SHP77 treated with DMSO at 0.1 percent for 48 hours (cell line): ENCODE data around the gene PHOSPHO1.
"Not testable (repeated sequence)": the region's sequence is repeated elsewhere in the genome, so short reads cannot be mapped to it uniquely, and the experiment has no call there.

Experiments
- DNase-seq: peaks from one replicate; lab custom pipeline; 2025; lab: John Stamatoyannopoulos, UW

The PHOSPHO1 gene

DNA sequence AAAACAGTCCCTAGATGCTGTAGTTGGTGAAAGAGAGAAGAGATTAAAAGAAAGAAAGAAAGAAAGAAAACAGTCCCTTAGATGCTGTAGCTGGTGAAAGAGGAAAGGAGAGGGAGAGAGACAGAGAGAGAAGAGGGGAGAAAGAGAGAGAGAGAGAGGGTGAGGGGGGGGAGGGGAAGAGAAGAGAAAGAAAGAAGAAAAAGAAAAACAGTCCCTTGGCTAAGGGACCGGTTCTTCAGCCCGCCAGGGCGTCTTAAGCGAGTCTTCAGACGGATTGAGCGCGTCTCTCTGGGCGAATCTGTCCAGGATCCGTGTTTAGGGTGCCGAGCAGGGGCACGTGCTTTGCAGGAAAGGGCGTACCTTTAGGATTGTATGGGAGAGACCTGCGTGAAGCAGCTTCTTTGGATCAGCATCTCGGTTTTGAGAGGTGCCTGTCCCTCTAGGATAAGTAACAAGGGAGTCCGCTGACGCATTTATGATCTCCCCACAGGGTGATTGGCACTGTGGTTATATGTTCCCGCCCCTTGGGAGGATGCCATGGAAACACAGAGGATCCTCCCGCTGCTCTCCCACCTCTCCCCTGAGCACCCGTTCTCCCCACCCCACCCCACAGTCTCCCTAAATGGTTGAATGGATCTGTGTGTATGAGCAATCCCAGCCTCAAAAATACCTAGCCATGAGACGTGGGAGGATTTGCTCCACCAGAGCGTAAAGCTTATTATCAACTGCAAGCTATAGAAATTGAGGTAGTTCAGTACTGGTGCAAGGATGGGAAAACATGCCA, 36.9 kb downstream of the PHOSPHO1 start:
- no peak for DNase-seq

- DNase-seq = peak; percentile 94
Measured at GRCh38 chr17:49191917-49192741, 38.5 kb downstream of the PHOSPHO1 start.

- DNase-seq = peak; percentile 94
Measured at GRCh38 chr17:49191409-49191916, 39.1 kb downstream of the PHOSPHO1 start.

DNA sequence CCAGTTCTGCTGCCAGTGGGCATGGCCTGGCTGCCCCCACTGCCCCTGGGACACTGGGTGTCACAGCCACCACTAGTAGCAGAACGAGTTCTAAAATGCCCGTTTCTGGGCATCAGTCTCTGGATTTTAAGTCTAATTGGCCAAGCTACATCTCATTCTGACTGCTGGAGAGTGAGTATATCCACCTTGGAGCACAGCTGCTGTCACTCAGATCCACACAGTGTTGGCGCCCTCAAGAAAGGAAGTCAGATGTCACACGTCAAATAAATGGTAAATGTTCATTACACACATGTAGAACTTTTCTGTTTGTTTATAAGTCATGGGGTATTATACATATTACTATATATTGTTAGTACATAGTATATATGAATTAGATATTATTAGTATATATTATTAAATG, 39.7 kb downstream of the PHOSPHO1 start:
- peak; percentile 18 for DNase-seq

DNA sequence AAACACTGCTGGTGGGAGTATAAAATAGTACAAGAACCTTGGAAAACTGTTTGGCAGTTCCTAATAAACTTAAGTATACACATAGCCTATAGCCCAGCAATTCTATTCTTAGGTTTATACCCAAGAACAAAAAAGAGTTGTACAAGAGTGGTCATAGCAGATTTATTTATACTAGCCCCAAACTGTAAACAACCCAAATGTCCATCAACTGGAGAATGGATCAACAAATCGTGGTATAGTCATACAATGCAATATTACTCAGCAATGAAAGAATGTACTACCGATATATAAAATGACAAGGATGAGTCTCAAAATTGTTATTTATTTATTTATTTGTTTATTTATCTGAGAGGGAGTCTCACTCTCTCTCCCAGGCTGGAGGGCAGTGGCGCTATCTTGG, 43.3 kb downstream of the PHOSPHO1 start:
- no peak for DNase-seq

GRCh38 chr17:49185381-49185780, 45.2 kb downstream of the PHOSPHO1 start:
- not testable (repeated sequence) for DNase-seq

DNA sequence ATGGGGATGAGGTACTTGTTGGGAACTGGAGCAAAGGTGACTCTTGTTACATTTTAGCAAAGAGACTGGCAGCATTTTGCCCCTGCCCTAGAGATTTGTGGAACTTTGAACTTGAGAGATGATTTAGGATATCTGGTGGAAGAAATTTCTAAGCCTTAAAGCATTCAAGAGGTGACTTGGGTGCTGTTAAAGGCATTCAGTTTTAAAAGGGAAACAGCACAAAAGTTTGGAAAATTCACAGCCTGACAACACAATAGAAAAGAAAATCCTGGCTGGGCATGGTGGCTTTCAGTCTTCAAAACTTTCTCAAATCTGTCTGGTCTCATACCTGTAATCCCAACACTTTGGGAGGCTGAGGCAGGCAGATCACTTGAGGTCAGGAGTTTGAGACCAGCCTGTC, 46.1 kb downstream of the PHOSPHO1 start:
- not testable (repeated sequence) for DNase-seq

DNA sequence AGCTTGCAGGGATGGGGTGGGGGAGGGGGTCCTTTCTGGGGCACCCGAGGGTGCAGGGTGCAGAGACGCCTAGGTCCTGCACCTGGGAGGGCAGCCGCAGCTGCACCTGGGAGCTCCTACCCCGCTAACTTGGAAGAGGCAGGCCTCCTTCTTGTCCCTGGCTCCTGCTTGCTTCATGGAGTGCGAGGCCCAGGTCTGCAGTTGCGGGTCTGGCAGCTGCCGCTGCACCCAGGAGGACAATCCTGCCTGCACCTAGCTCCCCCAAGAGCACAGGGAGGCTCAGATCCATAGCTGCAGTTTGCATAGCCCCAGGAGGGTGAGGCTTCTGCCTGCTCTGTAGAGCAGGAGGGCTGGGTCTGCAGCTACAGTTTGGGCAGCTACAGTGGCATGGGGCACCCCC, 46.8 kb downstream of the PHOSPHO1 start:
- DNase-seq = no peak

DNA sequence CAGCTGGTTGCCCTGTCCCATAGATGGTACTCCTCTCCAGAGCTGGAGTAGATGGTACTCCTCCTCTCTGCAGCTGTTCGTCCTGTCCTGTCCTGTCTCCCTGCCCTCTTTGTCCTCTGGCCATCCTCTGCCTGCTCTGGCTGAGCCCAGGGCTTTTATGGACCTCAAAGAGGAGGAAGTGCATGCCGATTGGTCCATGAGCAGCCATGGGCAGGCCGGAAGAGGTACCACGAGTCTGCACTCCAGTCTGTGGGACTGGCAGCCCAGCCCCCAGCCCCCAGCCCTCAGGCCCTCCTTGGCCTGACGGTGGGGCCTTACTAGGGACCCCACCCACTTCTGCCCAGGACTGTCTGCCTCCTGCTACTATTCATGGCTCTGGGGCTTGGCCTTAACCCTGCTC, 47.2 kb downstream of the PHOSPHO1 start:
- no peak for DNase-seq

GRCh38 chr17:49180998-49181635, 49.5 kb downstream of the PHOSPHO1 start:
- no peak for DNase-seq

GRCh38 chr17:49180303-49180702, 50.3 kb downstream of the PHOSPHO1 start:
- peak; percentile 55 for DNase-seq

DNA sequence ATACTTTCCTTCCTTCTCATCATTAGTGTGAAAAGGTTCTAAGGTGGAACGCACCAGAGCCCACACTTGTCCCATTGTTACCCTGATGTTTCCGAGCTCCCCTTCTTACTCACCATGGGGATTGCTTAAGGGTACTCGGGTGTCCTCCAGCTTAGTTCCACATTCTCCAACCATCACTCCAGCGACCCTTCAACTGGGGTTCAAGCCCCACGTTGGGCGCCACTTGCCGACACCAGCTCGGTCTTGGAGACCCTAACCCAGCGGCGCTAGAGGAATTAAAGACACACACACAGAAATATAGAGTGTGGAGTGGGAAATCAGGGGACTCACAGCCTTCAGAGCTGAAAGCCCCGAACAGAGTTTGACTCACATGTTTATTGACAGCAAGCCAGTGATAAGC, 54.6 kb downstream of the PHOSPHO1 start:
- not testable (repeated sequence) for DNase-seq
